Activated CD8-positive, alpha-beta T cell treated with anti-CD3 and anti-CD28 coated beads for 36 hours (primary cell): ENCODE data around the gene ATG9B. TPM values are rescaled to one million over a fixed set of nuclear protein-coding genes. Genes with fewer than 3 reads are reported as not detected.

Source experiments
- ATAC-seq: fragments of 200-7000 bp; cut with Tn5 transposase; one replicate; pipeline ENCODE4 v1.10.0; 2021; ENCODE audit warnings: mild to moderate bottlenecking, moderate library complexity
- CTCF ChIA-PET: fragments of 350-600 bp; sonication (Branson Sonifier 250); formaldehyde crosslinking; loops from one replicate; lab custom pipeline; 2021; ENCODE audit warnings: antibody characterized with exemption; lab: Charles Lee
- POLR2A ChIA-PET: fragments of 350-600 bp; sonication (Branson Sonifier 250); formaldehyde crosslinking; loops from one replicate; lab custom pipeline; 2021; ENCODE audit warnings: antibody characterized with exemption; lab: Charles Lee
- DNase-seq: peaks from one replicate; pipeline ENCODE4 v3.0.0-alpha.2; 2020
- H3K27ac Mint-ChIP-seq: one replicate; pipeline ENCODE4 v1.8.0; 2021; ENCODE audit warnings: mild to moderate bottlenecking, mixed read lengths
- H3K27me3 Mint-ChIP-seq: one replicate; pipeline ENCODE4 v1.8.0; 2021; ENCODE audit warnings: mixed read lengths
- H3K36me3 Mint-ChIP-seq: one replicate; pipeline ENCODE4 v1.8.0; 2021; ENCODE audit warnings: low read depth, mixed read lengths
- H3K4me1 Mint-ChIP-seq: one replicate; pipeline ENCODE4 v1.8.0; 2021; ENCODE audit warnings: low read depth, mixed read lengths
- H3K4me3 Mint-ChIP-seq: one replicate; pipeline ENCODE4 v1.8.0; 2021; ENCODE audit warnings: mild to moderate bottlenecking, moderate library complexity, mixed read lengths
- H3K9me3 Mint-ChIP-seq: one replicate; pipeline ENCODE4 v1.8.0; 2021; ENCODE audit warnings: mixed read lengths
- CTCF ChIP-seq: fragments of 200-600 bp; IDR thresholded peaks from one replicate; pipeline ENCODE4 v1.8.0; 2022; ENCODE audit warnings: antibody characterized with exemption, mild to moderate bottlenecking
- intact Hi-C: fragments of 100-400 bp; cut with micrococcal nuclease; formaldehyde crosslinking; loops from one replicate; pipeline ENCODE4 v1.10.0; 2022
- total RNA-seq, 2 experiments: library from RNA; stranded (reverse); gene quantifications; one replicate each; pipeline ENCODE4 v1.2.3, GENCODE V29; 2021

The ATG9B gene
- total RNA-seq, 2 experiments from 2014 or later = 12.6 to 14.0 TPM

- ATAC-seq = no peak
- peaks cover 30% of the 10 kb centered on the region for H3K4me1 Mint-ChIP-seq
- no peak for DNase-seq
- H3K27me3 Mint-ChIP-seq = no peaks in the 10 kb centered on the region
- no peak for TF ChIP-seq CTCF
- CTCF ChIA-PET = no interaction called here
- no peak overlapping the region for H3K27ac Mint-ChIP-seq
- H3K36me3 Mint-ChIP-seq = no peaks in the 10 kb centered on the region
- peak overlapping the region; percentile 95 for H3K4me3 Mint-ChIP-seq
- intact Hi-C loops = no loop called here
- POLR2A ChIA-PET = no interaction called here
- no peaks in the 10 kb centered on the region for H3K9me3 Mint-ChIP-seq
These were observed 32.0 kb upstream of the ATG9B start for GRCh38 chr7:151056283-151056665.

GRCh38 chr7:151053751-151054150 lies 29.5 kb upstream of the ATG9B start:
- no peak for TF ChIP-seq CTCF
- Mint-ChIP-seq H3K27me3 (no peaks in the 10 kb centered on the region), H3K27ac (no peak overlapping the region), H3K36me3 (no peaks in the 10 kb centered on the region), H3K9me3 (no peaks in the 10 kb centered on the region), H3K4me3 (no peak overlapping the region), H3K4me1 (peaks cover 15% of the 10 kb centered on the region)
- POLR2A ChIA-PET = interaction anchor here (1.3 kb wide), 1 partner anchor 35 kb away, joined by 3 read pairs; no protein-coding TSS in a partner anchor
- intact Hi-C loops = no loop called here
- no peak for DNase-seq
- CTCF ChIA-PET = no interaction called here
- no peak for ATAC-seq

GRCh38 chr7:151053096-151053495 lies 28.8 kb upstream of the ATG9B start:
- H3K9me3 Mint-ChIP-seq = no peaks in the 10 kb centered on the region
- no peak for DNase-seq
- no peaks in the 10 kb centered on the region for H3K36me3 Mint-ChIP-seq
- POLR2A ChIA-PET = no interaction called here
- no peak overlapping the region for H3K4me3 Mint-ChIP-seq
- intact Hi-C loops = no loop called here
- no peak for TF ChIP-seq CTCF
- no peak overlapping the region for H3K27ac Mint-ChIP-seq
- no peaks in the 10 kb centered on the region for H3K27me3 Mint-ChIP-seq
- no peak for ATAC-seq
- CTCF ChIA-PET = no interaction called here
- H3K4me1 Mint-ChIP-seq = peaks cover 14% of the 10 kb centered on the region

GRCh38 chr7:151051108-151051507 lies 26.8 kb upstream of the ATG9B start:
- Mint-ChIP-seq H3K9me3 (no peaks in the 10 kb centered on the region), H3K36me3 (no peaks in the 10 kb centered on the region), H3K4me1 (peaks cover 3% of the 10 kb centered on the region), H3K27ac (no peak overlapping the region), H3K27me3 (no peaks in the 10 kb centered on the region), H3K4me3 (no peak overlapping the region)
- DNase-seq (peak; percentile 59), ATAC-seq (peak; percentile 77)
- intact Hi-C loops = no loop called here
- no peak for TF ChIP-seq CTCF
- ChIA-PET POLR2A (interaction anchor here (0.6 to 1.1 kb wide), 3 partner anchors 11 to 142 kb away, joined by 3 to 4 read pairs (median 3); no protein-coding TSS in a partner anchor), CTCF (interaction anchor here (1.0 kb wide), 1 partner anchor 59 kb away, joined by 6 read pairs; no protein-coding TSS in a partner anchor)

DNA sequence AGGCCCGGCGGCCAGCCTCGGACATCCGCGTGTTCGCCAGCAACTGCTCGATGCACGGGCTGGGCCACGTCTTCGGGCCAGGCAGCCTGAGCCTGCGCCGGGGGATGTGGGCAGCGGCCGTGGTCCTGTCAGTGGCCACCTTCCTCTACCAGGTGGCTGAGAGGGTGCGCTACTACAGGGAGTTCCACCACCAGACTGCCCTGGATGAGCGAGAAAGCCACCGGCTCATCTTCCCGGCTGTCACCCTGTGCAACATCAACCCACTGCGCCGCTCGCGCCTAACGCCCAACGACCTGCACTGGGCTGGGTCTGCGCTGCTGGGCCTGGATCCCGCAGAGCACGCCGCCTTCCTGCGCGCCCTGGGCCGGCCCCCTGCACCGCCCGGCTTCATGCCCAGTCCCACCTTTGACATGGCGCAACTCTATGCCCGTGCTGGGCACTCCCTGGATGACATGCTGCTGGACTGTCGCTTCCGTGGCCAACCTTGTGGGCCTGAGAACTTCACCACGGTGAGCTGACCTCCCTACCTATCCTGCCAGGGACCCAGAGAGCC lies 24.7 kb upstream of the ATG9B start:
- H3K27ac Mint-ChIP-seq = no peak overlapping the region
- H3K4me3 Mint-ChIP-seq = no peak overlapping the region
- H3K36me3 Mint-ChIP-seq = no peaks in the 10 kb centered on the region
- H3K4me1 Mint-ChIP-seq = peaks cover 3% of the 10 kb centered on the region
- POLR2A ChIA-PET = no interaction called here
- no peak for TF ChIP-seq CTCF
- no peaks in the 10 kb centered on the region for H3K9me3 Mint-ChIP-seq
- CTCF ChIA-PET = no interaction called here
- DNase-seq = no peak
- no peak for ATAC-seq
- intact Hi-C loops = no loop called here
- H3K27me3 Mint-ChIP-seq = no peaks in the 10 kb centered on the region
